Upper lobe of right lung (tissue), 1 donor: ENCODE measurements around the gene CAMTA1. TPM values are rescaled to one million over a fixed set of nuclear protein-coding genes. Genes with fewer than 3 reads are reported as not detected.

Experiments used
- ATAC-seq: fragments of 200-7000 bp; cut with Tn5 transposase; one replicate; pipeline ENCODE4 v1.9.1; 2020; ENCODE audit warnings: mild to moderate bottlenecking, moderate library complexity
- DNase-seq: peaks from one replicate; pipeline ENCODE4 v3.0.0-alpha.2; 2020
- H3K27ac ChIP-seq: fragments of 200-600 bp; one replicate; pipeline ENCODE4 v1.8.0; 2022
- H3K27me3 ChIP-seq: fragments of 200-600 bp; one replicate; pipeline ENCODE4 v1.8.0; 2022; ENCODE audit warnings: mild to moderate bottlenecking
- H3K36me3 ChIP-seq: fragments of 200-600 bp; one replicate; pipeline ENCODE4 v1.8.0; 2022
- H3K4me1 ChIP-seq: fragments of 200-600 bp; one replicate; pipeline ENCODE4 v1.8.0; 2022
- H3K4me3 ChIP-seq: fragments of 200-600 bp; one replicate; pipeline ENCODE4 v1.8.0; 2022; ENCODE audit warnings: mild to moderate bottlenecking
- H3K9me3 ChIP-seq: fragments of 200-600 bp; one replicate; pipeline ENCODE4 v1.8.0; 2022
- intact Hi-C: fragments of 100-400 bp; cut with DNase I; formaldehyde crosslinking; loops from one replicate; pipeline ENCODE4 v1.11.0; 2022
- total RNA-seq: library from RNA; stranded (reverse); fragmentation: NEBNext Ultra II Directional; extraction: Animal tissue kit (Norgen Biotek cat#: 25700); gene quantifications from one replicate; pipeline ENCODE4 v1.2.1, GENCODE V29; 2021
- TF ChIP-seq, protein P1 (sequence below): fragments of 200-600 bp; IDR thresholded peaks from one replicate; pipeline ENCODE4 v1.8.0; 2022; ENCODE audit warnings: antibody characterized with exemption
- donor health status: DM: no; HTN: yes; CAD: no; lungs with severe emphysema.

Gene CAMTA1
- total RNA-seq, 1 donor from 2014 or later: 63.4 TPM

GRCh38 chr1:6937048-6937447 is 151.8 kb downstream of the CAMTA1 start:
- TF ChIP-seq, protein P1, sequence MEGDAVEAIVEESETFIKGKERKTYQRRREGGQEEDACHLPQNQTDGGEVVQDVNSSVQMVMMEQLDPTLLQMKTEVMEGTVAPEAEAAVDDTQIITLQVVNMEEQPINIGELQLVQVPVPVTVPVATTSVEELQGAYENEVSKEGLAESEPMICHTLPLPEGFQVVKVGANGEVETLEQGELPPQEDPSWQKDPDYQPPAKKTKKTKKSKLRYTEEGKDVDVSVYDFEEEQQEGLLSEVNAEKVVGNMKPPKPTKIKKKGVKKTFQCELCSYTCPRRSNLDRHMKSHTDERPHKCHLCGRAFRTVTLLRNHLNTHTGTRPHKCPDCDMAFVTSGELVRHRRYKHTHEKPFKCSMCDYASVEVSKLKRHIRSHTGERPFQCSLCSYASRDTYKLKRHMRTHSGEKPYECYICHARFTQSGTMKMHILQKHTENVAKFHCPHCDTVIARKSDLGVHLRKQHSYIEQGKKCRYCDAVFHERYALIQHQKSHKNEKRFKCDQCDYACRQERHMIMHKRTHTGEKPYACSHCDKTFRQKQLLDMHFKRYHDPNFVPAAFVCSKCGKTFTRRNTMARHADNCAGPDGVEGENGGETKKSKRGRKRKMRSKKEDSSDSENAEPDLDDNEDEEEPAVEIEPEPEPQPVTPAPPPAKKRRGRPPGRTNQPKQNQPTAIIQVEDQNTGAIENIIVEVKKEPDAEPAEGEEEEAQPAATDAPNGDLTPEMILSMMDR: no peak
- Histone ChIP-seq H3K27me3 (peaks cover 11% of the 10 kb centered on the region), H3K4me1 (no peaks in the 10 kb centered on the region), H3K9me3 (no peaks in the 10 kb centered on the region), H3K36me3 (no peaks in the 10 kb centered on the region), H3K4me3 (no peak overlapping the region), H3K27ac (no peak overlapping the region)
- intact Hi-C loops: no loop called here
- ATAC-seq: no peak
- DNase-seq: no peak

- Histone ChIP-seq H3K36me3 (no peaks in the 10 kb centered on the region), H3K27me3 (peaks cover 11% of the 10 kb centered on the region), H3K9me3 (no peaks in the 10 kb centered on the region), H3K4me1 (no peaks in the 10 kb centered on the region), H3K27ac (no peak overlapping the region), H3K4me3 (no peak overlapping the region)
- intact Hi-C loops: no loop called here
- TF ChIP-seq, protein P1: no peak
- no peak for ATAC-seq
- DNase-seq: no peak
Measured at GRCh38 chr1:6939363-6939762, 154.1 kb downstream of the CAMTA1 start.

GRCh38 chr1:6941786-6942185 is 156.5 kb downstream of the CAMTA1 start:
- H3K27me3 ChIP-seq: no peaks in the 10 kb centered on the region
- H3K27ac ChIP-seq: no peak overlapping the region
- no peaks in the 10 kb centered on the region for H3K36me3 ChIP-seq
- ATAC-seq: no peak
- TF ChIP-seq, protein P1: no peak
- no peak for DNase-seq
- H3K4me1 ChIP-seq: no peaks in the 10 kb centered on the region
- no peak overlapping the region for H3K4me3 ChIP-seq
- H3K9me3 ChIP-seq: no peaks in the 10 kb centered on the region
- intact Hi-C loops: no loop called here

GRCh38 chr1:6942990-6943389 is 157.7 kb downstream of the CAMTA1 start:
- H3K4me1 ChIP-seq: no peaks in the 10 kb centered on the region
- TF ChIP-seq, protein P1: no peak
- H3K27ac ChIP-seq: no peak overlapping the region
- H3K9me3 ChIP-seq: no peaks in the 10 kb centered on the region
- H3K27me3 ChIP-seq: no peaks in the 10 kb centered on the region
- intact Hi-C loops: no loop called here
- no peak for ATAC-seq
- DNase-seq: no peak
- H3K4me3 ChIP-seq: no peak overlapping the region
- H3K36me3 ChIP-seq: no peaks in the 10 kb centered on the region

DNA sequence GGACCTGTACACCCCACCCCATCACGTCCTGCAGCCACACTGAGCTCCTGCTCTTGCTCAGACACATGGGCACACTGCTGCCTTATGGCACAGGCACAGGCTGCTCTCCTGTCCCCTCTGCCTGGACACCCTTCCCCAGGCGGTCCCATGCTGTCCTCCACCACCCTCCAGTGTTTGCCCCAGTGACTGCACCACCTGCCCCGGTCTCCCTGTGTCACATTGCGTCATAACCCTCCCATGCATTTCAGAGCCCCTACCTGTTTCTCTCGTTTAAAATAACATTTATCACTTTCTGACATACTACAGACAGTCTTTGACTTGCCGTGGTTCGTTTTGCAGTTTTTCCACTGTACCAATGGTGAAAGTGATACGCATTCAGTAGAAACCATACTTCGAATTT is 159.2 kb downstream of the CAMTA1 start:
- intact Hi-C loops: no loop called here
- H3K4me1 ChIP-seq: no peaks in the 10 kb centered on the region
- no peak overlapping the region for H3K4me3 ChIP-seq
- no peaks in the 10 kb centered on the region for H3K9me3 ChIP-seq
- ATAC-seq (no peak), DNase-seq (no peak)
- H3K27ac ChIP-seq: no peak overlapping the region
- H3K27me3 ChIP-seq: no peaks in the 10 kb centered on the region
- TF ChIP-seq, protein P1: no peak
- no peaks in the 10 kb centered on the region for H3K36me3 ChIP-seq

DNA sequence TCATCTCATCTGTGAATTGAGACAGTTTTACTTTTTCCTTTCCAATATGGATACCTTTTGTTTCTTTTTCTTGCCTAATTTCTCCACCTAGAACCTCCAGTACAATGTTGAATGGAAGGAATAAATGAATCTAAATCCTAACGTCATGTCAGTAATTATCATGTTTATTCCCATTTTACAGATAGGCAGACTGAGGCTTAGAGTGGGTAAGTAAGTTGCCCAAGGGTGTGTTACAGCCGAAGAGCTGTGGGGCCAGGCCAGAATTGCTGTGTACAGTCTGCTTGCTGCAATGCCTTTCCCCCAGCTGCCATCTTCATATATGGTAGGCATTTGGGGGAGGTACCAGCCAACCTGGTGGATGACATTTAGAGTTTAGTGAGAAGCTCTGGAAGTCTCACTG is 162.7 kb downstream of the CAMTA1 start:
- TF ChIP-seq, protein P1: no peak
- Histone ChIP-seq H3K4me1 (no peaks in the 10 kb centered on the region), H3K27ac (no peak overlapping the region), H3K36me3 (no peaks in the 10 kb centered on the region), H3K27me3 (no peaks in the 10 kb centered on the region), H3K9me3 (no peaks in the 10 kb centered on the region), H3K4me3 (no peak overlapping the region)
- DNase-seq (no peak), ATAC-seq (no peak)
- intact Hi-C loops: no loop called here
